PC-9 (cell line): ENCODE results near the gene UBE2H. TPM values are rescaled to one million over a fixed set of nuclear protein-coding genes. Genes with fewer than 3 reads are reported as not detected.

Experiments
- BruUV-seq: library from RNA; stranded (reverse); fragments of 400-500 nt; replicated peaks from 2 replicates; lab custom pipeline; 2021; lab: Mats Ljungman, UMichigan
- CTCF ChIA-PET: fragments of 300-600 bp; sonication (Branson Sonifier 250); formaldehyde crosslinking; loops from one replicate; lab custom pipeline; 2022; ENCODE audit warnings: antibody characterized with exemption; lab: Charles Lee
- POLR2A ChIA-PET: fragments of 300-600 bp; sonication (Branson Sonifier 250); formaldehyde crosslinking; loops from one replicate; lab custom pipeline; 2022; ENCODE audit warnings: antibody characterized with exemption; ENCODE audit not compliant: unreplicated experiment; lab: Charles Lee
- DNase-seq, 2 experiments: peaks; one replicate each; pipeline versions ENCODE4 v3.0.0 to v3.0.0-alpha.2; 2015 to 2022; ENCODE audit warnings: mixed read lengths in 1 of 2
- H2AFZ ChIP-seq: fragments of 200-600 bp; sonication (generic); 2 replicates; pipeline ENCODE4 v1.8.1; 2017; ENCODE audit warnings: antibody characterized with exemption
- H3F3A ChIP-seq: fragments of 200-600 bp; sonication (generic); 2 replicates; pipeline ENCODE4 v1.8.1; 2017; ENCODE audit warnings: antibody characterized with exemption, mild to moderate bottlenecking, low read depth; ENCODE audit not compliant: insufficient read depth
- H3K27ac ChIP-seq: fragments of 200-600 bp; sonication (generic); 2 replicates; pipeline ENCODE4 v1.6.1; 2016; ENCODE audit warnings: mixed run types
- H3K27me3 ChIP-seq: fragments of 200-600 bp; sonication (generic); 2 replicates; pipeline ENCODE4 v1.6.1; 2016; ENCODE audit warnings: low read depth, mixed run types; ENCODE audit not compliant: insufficient read depth
- H3K36me3 ChIP-seq: fragments of 200-600 bp; sonication (generic); 2 replicates; pipeline ENCODE4 v1.6.1; 2016; ENCODE audit warnings: low read depth, mixed run types
- H3K4me1 ChIP-seq: fragments of 200-600 bp; sonication (generic); replicated peaks from 2 replicates; pipeline ENCODE4 v1.6.1; 2016; ENCODE audit warnings: mixed run types; ENCODE audit not compliant: insufficient read depth
- H3K4me2 ChIP-seq: fragments of 200-600 bp; sonication (generic); 2 replicates; pipeline ENCODE4 v1.6.1; 2017; ENCODE audit warnings: mixed run types
- H3K4me3 ChIP-seq: fragments of 200-600 bp; sonication (generic); 2 replicates; pipeline ENCODE4 v1.6.1; 2016; ENCODE audit warnings: mixed run types
- H3K79me2 ChIP-seq: fragments of 200-600 bp; sonication (generic); 2 replicates; pipeline ENCODE4 v1.6.1; 2017; ENCODE audit warnings: low read depth, mixed run types
- H3K9me2 ChIP-seq: fragments of 200-600 bp; sonication (generic); 2 replicates; pipeline ENCODE4 v1.8.1; 2017; ENCODE audit warnings: mild to moderate bottlenecking; ENCODE audit not compliant: insufficient read depth
- H3K9me3 ChIP-seq: fragments of 200-600 bp; sonication (generic); 2 replicates; pipeline ENCODE4 v1.8.1; 2016; ENCODE audit warnings: low read depth; ENCODE audit not compliant: insufficient read depth
- H4K20me1 ChIP-seq: fragments of 200-600 bp; sonication (generic); 2 replicates; pipeline ENCODE4 v1.8.1; 2017; ENCODE audit not compliant: insufficient read depth
- CTCF ChIP-seq: fragments of 200-600 bp; sonication (generic); conservative IDR thresholded peaks from 2 replicates; pipeline ENCODE4 v1.6.1; 2017; ENCODE audit warnings: mixed run types, antibody characterized with exemption, mild to moderate bottlenecking, moderate library complexity
- EZH2 ChIP-seq: fragments of 200-600 bp; sonication (generic); IDR thresholded peaks from 2 replicates; pipeline ENCODE4 v1.8.0; 2017; ENCODE audit warnings: antibody characterized with exemption, low read depth
- intact Hi-C: fragments of 100-400 bp; cut with micrococcal nuclease; formaldehyde crosslinking; loops from one replicate; pipeline ENCODE4 v1.10.0; 2022; ENCODE audit not compliant: unreplicated experiment
- total RNA-seq: library from RNA; stranded (reverse); gene quantifications from 2 replicates; pipeline ENCODE4 v1.2.3, GENCODE V29; 2021

The UBE2H gene
- total RNA-seq, 1 experiment from 2014 or later, result 211 TPM

GRCh38 chr7:129875160-129875559 is 77.6 kb downstream of the UBE2H start:
- Histone ChIP-seq H3K4me2 (no peak overlapping the region; the same call in 1 of the 2 replicates), H3F3A (peaks cover 51% of the 10 kb centered on the region), H3K36me3 (peaks cover 39% of the 10 kb centered on the region), H3K27me3 (no peaks in the 10 kb centered on the region), H3K4me3 (no peak overlapping the region), H3K9me2 (no peaks in the 10 kb centered on the region), H3K9me3 (no peaks in the 10 kb centered on the region), H4K20me1 (0 out of 2 replicates have a peak, but pooled peaks cover 4% of the 10 kb centered on the region), H3K4me1 (peaks cover 38% of the 10 kb centered on the region), H3K27ac (peak overlapping the region; percentile 59; the same call in 1 of the 2 replicates), H3K79me2 (peaks cover 56% of the 10 kb centered on the region), H2AFZ (no peak overlapping the region)
- intact Hi-C loops, result no loop called here
- ChIA-PET CTCF (no interaction called here), POLR2A (interaction anchor here (0.5 to 0.8 kb wide), 2 partner anchors 44 to 135 kb away, joined by 3 to 4 read pairs; no protein-coding TSS in a partner anchor)
- DNase-seq, result no peak
- TF ChIP-seq EZH2 (no peak), CTCF (no peak)
- BruUV-seq, result no TSS peak

GRCh38 chr7:129874722-129875121 is 78.0 kb downstream of the UBE2H start:
- Histone ChIP-seq H2AFZ (no peak overlapping the region), H3F3A (peaks cover 50% of the 10 kb centered on the region), H3K27me3 (no peaks in the 10 kb centered on the region), H3K9me2 (no peaks in the 10 kb centered on the region), H3K4me2 (no peak overlapping the region), H3K36me3 (peaks cover 42% of the 10 kb centered on the region), H3K79me2 (peaks cover 60% of the 10 kb centered on the region), H3K4me3 (no peak overlapping the region), H4K20me1 (no peaks in the 10 kb centered on the region), H3K27ac (peak overlapping the region; percentile 26; the same call in 1 of the 2 replicates), H3K4me1 (peaks cover 38% of the 10 kb centered on the region), H3K9me3 (no peaks in the 10 kb centered on the region)
- ChIA-PET CTCF (no interaction called here), POLR2A (interaction anchor here (0.5 kb wide), 1 partner anchor 95 kb away, joined by 13 read pairs; no protein-coding TSS in a partner anchor)
- DNase-seq, result no peak
- BruUV-seq, result no TSS peak
- TF ChIP-seq CTCF (no peak), EZH2 (no peak)
- intact Hi-C loops, result no loop called here

GRCh38 chr7:129872054-129872453 is 80.7 kb downstream of the UBE2H start:
- Histone ChIP-seq H2AFZ (no peak overlapping the region), H3K4me2 (no peak overlapping the region), H3F3A (peaks cover 44% of the 10 kb centered on the region), H3K27me3 (no peaks in the 10 kb centered on the region), H4K20me1 (no peaks in the 10 kb centered on the region), H3K4me1 (peaks cover 26% of the 10 kb centered on the region), H3K4me3 (no peak overlapping the region), H3K79me2 (peaks cover 58% of the 10 kb centered on the region), H3K9me3 (no peaks in the 10 kb centered on the region), H3K27ac (no peak overlapping the region), H3K36me3 (peaks cover 36% of the 10 kb centered on the region), H3K9me2 (no peaks in the 10 kb centered on the region)
- no peak for DNase-seq
- BruUV-seq, result no TSS peak
- ChIA-PET POLR2A (no interaction called here), CTCF (no interaction called here)
- intact Hi-C loops, result no loop called here
- TF ChIP-seq CTCF (no peak), EZH2 (no peak)
